Measurements from ENCODE around the gene PLPP3. TPM values are rescaled to one million over a fixed set of nuclear protein-coding genes. Genes with fewer than 3 reads are reported as not detected.

The PLPP3 gene
- total RNA-seq, 2 experiments from 2014 or later: not detected

- Mint-ChIP-seq H3K4me1 (ENCODE audit: low read depth) (no peaks in the 10 kb centered on the region), H3K9me3 (no peaks in the 10 kb centered on the region), H3K27ac (no peak overlapping the region), H3K36me3 (ENCODE audit: low read depth) (no peaks in the 10 kb centered on the region), H3K27me3 (no peaks in the 10 kb centered on the region), H3K4me3 (no peak overlapping the region)
- DNase-seq (no peak), ATAC-seq (no peak)
- intact Hi-C loops (cut with micrococcal nuclease): no loop called here
- CTCF ChIA-PET: no interaction called here
- POLR2A ChIA-PET: no interaction called here
- TF ChIP-seq, protein P1, sequence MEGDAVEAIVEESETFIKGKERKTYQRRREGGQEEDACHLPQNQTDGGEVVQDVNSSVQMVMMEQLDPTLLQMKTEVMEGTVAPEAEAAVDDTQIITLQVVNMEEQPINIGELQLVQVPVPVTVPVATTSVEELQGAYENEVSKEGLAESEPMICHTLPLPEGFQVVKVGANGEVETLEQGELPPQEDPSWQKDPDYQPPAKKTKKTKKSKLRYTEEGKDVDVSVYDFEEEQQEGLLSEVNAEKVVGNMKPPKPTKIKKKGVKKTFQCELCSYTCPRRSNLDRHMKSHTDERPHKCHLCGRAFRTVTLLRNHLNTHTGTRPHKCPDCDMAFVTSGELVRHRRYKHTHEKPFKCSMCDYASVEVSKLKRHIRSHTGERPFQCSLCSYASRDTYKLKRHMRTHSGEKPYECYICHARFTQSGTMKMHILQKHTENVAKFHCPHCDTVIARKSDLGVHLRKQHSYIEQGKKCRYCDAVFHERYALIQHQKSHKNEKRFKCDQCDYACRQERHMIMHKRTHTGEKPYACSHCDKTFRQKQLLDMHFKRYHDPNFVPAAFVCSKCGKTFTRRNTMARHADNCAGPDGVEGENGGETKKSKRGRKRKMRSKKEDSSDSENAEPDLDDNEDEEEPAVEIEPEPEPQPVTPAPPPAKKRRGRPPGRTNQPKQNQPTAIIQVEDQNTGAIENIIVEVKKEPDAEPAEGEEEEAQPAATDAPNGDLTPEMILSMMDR (IDR thresholded peaks at IDR 0.05): no peak
Measured at GRCh38 chr1:56457756-56458375, 121.5 kb downstream of the PLPP3 start.

- ATAC-seq (no peak), DNase-seq (no peak)
- intact Hi-C loops (cut with micrococcal nuclease): no loop called here
- H3K27ac Mint-ChIP-seq: no peak overlapping the region
- no peaks in the 10 kb centered on the region for H3K36me3 Mint-ChIP-seq (ENCODE audit: low read depth)
- POLR2A ChIA-PET: no interaction called here
- no peak overlapping the region for H3K4me3 Mint-ChIP-seq
- H3K27me3 Mint-ChIP-seq: no peaks in the 10 kb centered on the region
- TF ChIP-seq, protein P1 (IDR thresholded peaks at IDR 0.05): no peak
- no peaks in the 10 kb centered on the region for H3K9me3 Mint-ChIP-seq
- H3K4me1 Mint-ChIP-seq (ENCODE audit: low read depth): no peaks in the 10 kb centered on the region
- CTCF ChIA-PET: no interaction called here
Measured at GRCh38 chr1:56456435-56457101, 122.8 kb downstream of the PLPP3 start.

DNA sequence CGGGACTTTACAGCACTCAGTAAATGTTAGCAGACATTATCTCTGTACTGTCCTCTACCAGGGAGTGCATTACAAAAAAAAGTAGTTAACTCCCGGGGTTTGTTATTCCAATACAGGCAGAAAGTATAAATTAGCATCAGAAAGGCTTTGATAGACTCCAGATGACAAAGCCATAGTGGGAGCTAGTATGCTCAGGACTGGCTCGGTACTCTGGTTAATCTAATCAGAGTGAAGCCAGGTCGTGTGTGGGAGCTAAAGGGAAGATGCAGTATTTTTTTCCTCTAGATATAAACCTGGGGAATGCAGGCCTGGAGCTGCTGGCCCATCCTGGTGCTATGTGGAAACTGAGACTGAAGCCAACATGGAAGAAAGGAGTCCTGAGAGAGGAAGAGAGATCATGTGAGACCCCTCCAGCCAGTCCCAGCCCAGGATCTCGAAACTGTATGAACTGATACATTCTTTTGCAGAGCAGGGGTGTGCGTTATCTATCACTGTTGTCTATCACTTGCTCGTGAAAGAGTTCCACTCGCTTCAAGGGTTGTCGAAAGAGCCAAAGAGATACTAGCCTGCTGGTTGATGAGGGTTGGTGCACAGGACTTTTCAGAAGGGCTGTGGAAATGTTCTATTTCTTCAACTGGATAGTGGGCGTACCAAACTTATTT is 125.8 kb downstream of the PLPP3 start:
- ATAC-seq: no peak
- H3K36me3 Mint-ChIP-seq (ENCODE audit: low read depth): no peaks in the 10 kb centered on the region
- intact Hi-C loops (cut with micrococcal nuclease): no loop called here
- H3K27me3 Mint-ChIP-seq: no peaks in the 10 kb centered on the region
- DNase-seq: no peak
- TF ChIP-seq, protein P1 (IDR thresholded peaks at IDR 0.05): no peak
- H3K4me3 Mint-ChIP-seq: no peak overlapping the region
- POLR2A ChIA-PET: no interaction called here
- no peaks in the 10 kb centered on the region for H3K9me3 Mint-ChIP-seq
- no peak overlapping the region for H3K27ac Mint-ChIP-seq
- no peaks in the 10 kb centered on the region for H3K4me1 Mint-ChIP-seq (ENCODE audit: low read depth)
- CTCF ChIA-PET: no interaction called here

- Mint-ChIP-seq H3K9me3 (no peaks in the 10 kb centered on the region), H3K27me3 (no peaks in the 10 kb centered on the region), H3K4me3 (no peak overlapping the region), H3K36me3 (ENCODE audit: low read depth) (no peaks in the 10 kb centered on the region), H3K27ac (no peak overlapping the region), H3K4me1 (ENCODE audit: low read depth) (no peaks in the 10 kb centered on the region)
- TF ChIP-seq, protein P1 (IDR thresholded peaks at IDR 0.05): no peak
- ChIA-PET POLR2A (no interaction called here), CTCF (no interaction called here)
- no peak for DNase-seq
- intact Hi-C loops (cut with micrococcal nuclease): no loop called here
- no peak for ATAC-seq
Measured at GRCh38 chr1:56453016-56453415, 126.3 kb downstream of the PLPP3 start.
